HUDEP-2 (cell line): ENCODE data around the gene CASP4.
"Not testable (repeated sequence)": the region's sequence is repeated elsewhere in the genome, so short reads cannot be mapped to it uniquely, and the experiment has no call there.

ENCODE experiments used
- DNase-seq, 76 experiments: peaks; one replicate each; lab custom pipeline; 2025; ENCODE audit not compliant: unreplicated experiment in 76 of 76; lab: John Stamatoyannopoulos, UW

The CASP4 gene

GRCh38 chr11:104968355-104968855 is at the start of gene CASP4:
TSS of gene CASP4 (minus strand) at chr11:104968574. CDS start at chr11:104968525, 49 bp downstream.
- peak in 7 of 76 experiments; percentile 1 to 29 (median 8) for DNase-seq

- no peak for DNase-seq
Measured at GRCh38 chr11:105007463-105007862, 39.1 kb upstream of the CASP4 start.

GRCh38 chr11:105005451-105005845 is 37.1 kb upstream of the CASP4 start:
- DNase-seq: no peak

- no peak for DNase-seq
Measured at GRCh38 chr11:105004021-105004420, 35.6 kb upstream of the CASP4 start.

GRCh38 chr11:105003151-105003550 is 34.8 kb upstream of the CASP4 start:
- DNase-seq: no peak

GRCh38 chr11:105000797-105001196 is 32.4 kb upstream of the CASP4 start:
- DNase-seq: peak in 13 of 76 experiments; percentile 0 to 27 (median 3)

GRCh38 chr11:105000167-105000566 is 31.8 kb upstream of the CASP4 start:
- DNase-seq: peak in 1 of 76 experiments; percentile 7

- DNase-seq: no peak
Measured at GRCh38 chr11:104999721-105000120, 31.3 kb upstream of the CASP4 start.

GRCh38 chr11:104997288-104997687 is 28.9 kb upstream of the CASP4 start:
- DNase-seq: no peak

GRCh38 chr11:104995001-104995408 is 26.6 kb upstream of the CASP4 start:
- no peak for DNase-seq

- DNase-seq: no peak
Measured at GRCh38 chr11:104992781-104993180, 24.4 kb upstream of the CASP4 start.

- DNase-seq: no peak
Measured at GRCh38 chr11:104991994-104992393, 23.6 kb upstream of the CASP4 start.

GRCh38 chr11:104984808-104985207 is 16.4 kb upstream of the CASP4 start:
- no peak for DNase-seq

- no peak for DNase-seq
Measured at GRCh38 chr11:104979839-104980238, 11.5 kb upstream of the CASP4 start.

GRCh38 chr11:104973616-104974015 is 5.2 kb upstream of the CASP4 start:
- no peak for DNase-seq

GRCh38 chr11:104972924-104973323 is 4.5 kb upstream of the CASP4 start:
- not testable (repeated sequence) for DNase-seq

GRCh38 chr11:104970756-104971155 is 2.4 kb upstream of the CASP4 start:
- DNase-seq: no peak

- DNase-seq: no peak
Measured at GRCh38 chr11:104968856-104969776, 742 bp upstream of the CASP4 start.

- DNase-seq: no peak
Measured at GRCh38 chr11:104967534-104968354, 630 bp downstream of the CASP4 start.

- DNase-seq: no peak
Measured at GRCh38 chr11:104965735-104966134, 2.6 kb downstream of the CASP4 start.

- DNase-seq: no peak
Measured at GRCh38 chr11:104964247-104964646, 4.1 kb downstream of the CASP4 start.
